Sigmoid colon (tissue), 7 donors: ENCODE results near the gene CSTPP1. TPM values are rescaled to one million over a fixed set of nuclear protein-coding genes. Genes with fewer than 3 reads are reported as not detected.

Experiments
- DNase-seq: peaks from one replicate; pipeline ENCODE4 v3.0.0-alpha.2; 2019
- H3K27ac ChIP-seq, 4 donors: fragments of 200-600 bp; sonication (generic); one replicate each; pipeline ENCODE4 v1.5.1; 2016 to 2019; ENCODE audit warnings: mild to moderate bottlenecking in 1 of 4
- H3K27me3 ChIP-seq, 3 donors: fragments of 200-600 bp; sonication (generic); one replicate each; pipeline ENCODE4 v1.5.1; 2019; ENCODE audit warnings: mild to moderate bottlenecking in 1 of 3
- H3K36me3 ChIP-seq, 4 donors: fragments of 200-600 bp; sonication (generic); one replicate each; pipeline ENCODE4 v1.5.1; 2016 to 2019
- H3K4me1 ChIP-seq, 4 donors: fragments of 200-600 bp; sonication (generic); one replicate each; pipeline ENCODE4 v1.5.1; 2017 to 2019
- H3K4me3 ChIP-seq, 4 donors: fragments of 200-600 bp; sonication (generic); one replicate each; pipeline ENCODE4 v1.5.1; 2017 to 2019; ENCODE audit warnings: mild to moderate bottlenecking in 2 of 4, moderate library complexity in 1 of 4
- H3K9me3 ChIP-seq, 4 donors: fragments of 200-600 bp in 3 of 4; sonication (generic) in 3 of 4; one replicate each; pipeline versions ENCODE4 v1.5.1 to v1.6.1; 2013 to 2019
- CTCF ChIP-seq, 4 experiments: fragments of 450-650 bp in 3 of 4; fragments of 200-600 bp in 1 of 4; IDR thresholded peaks; one replicate each; pipeline ENCODE4 v1.5.1; 2016 to 2019; ENCODE audit warnings: antibody characterized with exemption in 4 of 4, mild to moderate bottlenecking in 3 of 4, moderate library complexity in 2 of 4
- EP300 ChIP-seq, 4 donors: sonication (generic); formaldehyde crosslinking; IDR thresholded peaks; one replicate each; pipeline ENCODE4 v1.6.1; 2017; ENCODE audit warnings: antibody characterized with exemption in 4 of 4
- POLR2A ChIP-seq, 2 donors: fragments of 450-650 bp; IDR thresholded peaks; one replicate each; pipeline ENCODE4 v1.6.1; 2016; ENCODE audit warnings: antibody characterized with exemption in 2 of 2, mild to moderate bottlenecking in 2 of 2, moderate library complexity in 2 of 2
- POLR2AphosphoS5 ChIP-seq, 4 donors: sonication (generic); formaldehyde crosslinking; IDR thresholded peaks; one replicate each; pipeline ENCODE4 v1.6.1; 2017; ENCODE audit warnings: antibody characterized with exemption in 4 of 4
- WGBS, 2 donors: extraction: QIAGEN DNeasy Blood & Tissue Kit; methylation state at CpG; one replicate each; pipeline ENCODE4 v1.1.7; 2013; 5-methylcytosine and 5-hydroxymethylcytosine counted together
- intact Hi-C: fragments of 100-400 bp; cut with DNase I; formaldehyde crosslinking; loops from one replicate; pipeline ENCODE4 v1.15.1; 2023
- polyA plus RNA-seq, 3 donors: library from polyadenylated mRNA; stranded (reverse); fragments of 200-250 nt; gene quantifications; one replicate each; pipeline ENCODE4 v1.2.3, GENCODE V29; 2013
- total RNA-seq, 4 donors: library from RNA; depleted of rRNA; stranded (reverse); fragments of >200 nt; gene quantifications; one replicate each; pipeline ENCODE4 v1.1.0, GENCODE V29; 2016
- donor health status: healthy with polysubstance abuse.
- donor health status: Bipolar disorder and iron deficiency.
- donor health status: healthy.

CSTPP1 gene
- total and polyA plus RNA-seq, 7 donors, result 12.9 to 29.4 (median 22.8) TPM

GRCh38 chr11:47021965-47022364 is 85.4 kb downstream of the CSTPP1 start:
- H3K4me1 ChIP-seq, result peaks cover 0 to 8% (median 0%) of the 10 kb centered on the region in 4 donors
- TF ChIP-seq EP300 (IDR thresholded peaks at IDR 0.05) (no peak), CTCF (IDR thresholded peaks at IDR 0.05) (no peak), POLR2A (IDR thresholded peaks at IDR 0.05) (no peak), POLR2AphosphoS5 (IDR thresholded peaks at IDR 0.05) (no peak)
- H3K36me3 ChIP-seq, result no peaks in the 10 kb centered on the region
- DNase-seq, result no peak
- H3K4me3 ChIP-seq, result no peak overlapping the region
- no peak overlapping the region for H3K27ac ChIP-seq
- no peaks in the 10 kb centered on the region for H3K27me3 ChIP-seq
- no peaks in the 10 kb centered on the region for H3K9me3 ChIP-seq
- intact Hi-C loops, result no loop called here
- WGBS, 2 donors, result 49 to 86% methylated on average over 1 of the region's 1 CpG

- no peak for DNase-seq
- H3K4me1 ChIP-seq, result no peaks in the 10 kb centered on the region
- no peaks in the 10 kb centered on the region for H3K27me3 ChIP-seq
- no peaks in the 10 kb centered on the region for H3K36me3 ChIP-seq
- WGBS, 2 donors, result 83 to 85% methylated on average over 9 of the region's 9 CpGs
- H3K27ac ChIP-seq, result no peak overlapping the region
- no peak overlapping the region for H3K4me3 ChIP-seq
- no peak for TF ChIP-seq CTCF (IDR thresholded peaks at IDR 0.05)
- TF ChIP-seq EP300 (IDR thresholded peaks at IDR 0.05), result no peak
- TF ChIP-seq POLR2A (IDR thresholded peaks at IDR 0.05), result no peak
- TF ChIP-seq POLR2AphosphoS5 (IDR thresholded peaks at IDR 0.05), result no peak
- H3K9me3 ChIP-seq, result no peaks in the 10 kb centered on the region
- intact Hi-C loops, result no loop called here
Measured at GRCh38 chr11:47028195-47029093, 91.9 kb downstream of the CSTPP1 start.

DNA sequence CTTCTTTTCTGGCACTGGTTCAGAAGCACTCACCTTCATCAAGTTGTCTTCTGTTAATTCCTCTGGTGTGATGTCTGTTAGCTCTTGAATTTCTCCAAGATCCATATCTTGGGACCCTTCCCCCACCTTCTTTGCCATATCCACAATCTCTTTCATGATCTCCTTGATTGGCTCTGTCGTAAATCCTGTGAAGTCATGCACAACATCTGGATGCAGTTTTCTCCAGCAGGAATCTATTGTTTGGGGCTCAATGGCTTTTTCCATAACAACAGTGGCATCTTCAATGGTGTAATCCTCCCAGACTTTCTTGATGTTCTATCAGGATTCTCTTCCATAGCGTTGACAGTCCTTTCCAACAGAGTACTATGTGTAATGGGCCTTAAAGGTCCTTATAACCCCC is 96.9 kb downstream of the CSTPP1 start:
- Histone ChIP-seq H3K4me1 (no peaks in the 10 kb centered on the region), H3K27ac (no peak overlapping the region), H3K9me3 (peaks cover 0 to 3% (median 0%) of the 10 kb centered on the region in 4 donors), H3K4me3 (no peak overlapping the region), H3K36me3 (no peaks in the 10 kb centered on the region), H3K27me3 (no peaks in the 10 kb centered on the region)
- TF ChIP-seq EP300 (IDR thresholded peaks at IDR 0.05) (no peak), POLR2AphosphoS5 (IDR thresholded peaks at IDR 0.05) (no peak), CTCF (IDR thresholded peaks at IDR 0.05) (no peak), POLR2A (IDR thresholded peaks at IDR 0.05) (no peak)
- 88 to 94% methylated on average over 2 of the region's 2 CpGs for WGBS, 2 donors
- no peak for DNase-seq
- intact Hi-C loops, result no loop called here

- Histone ChIP-seq H3K4me3 (no peak overlapping the region), H3K27me3 (no peaks in the 10 kb centered on the region), H3K9me3 (peaks cover 0 to 3% (median 0%) of the 10 kb centered on the region in 4 donors), H3K4me1 (no peaks in the 10 kb centered on the region), H3K36me3 (no peaks in the 10 kb centered on the region), H3K27ac (no peak overlapping the region)
- intact Hi-C loops, result no loop called here
- no peak for DNase-seq
- no peak for TF ChIP-seq EP300 (IDR thresholded peaks at IDR 0.05)
- TF ChIP-seq POLR2AphosphoS5 (IDR thresholded peaks at IDR 0.05), result no peak
- no peak for TF ChIP-seq CTCF (IDR thresholded peaks at IDR 0.05)
- TF ChIP-seq POLR2A (IDR thresholded peaks at IDR 0.05), result no peak
Measured at GRCh38 chr11:47034091-47034490, 97.5 kb downstream of the CSTPP1 start.
